Epithelial cell of esophagus (primary cell): Measurements from ENCODE around the gene KCTD7.

Experiments
- DNase-seq: peaks from one replicate; pipeline ENCODE4 v3.0.0; 2010; ENCODE audit warnings: low read depth
- H3K4me3 ChIP-seq: 2 replicates; pipeline ENCODE4 v1.5.1; 2011; ENCODE audit warnings: mild to moderate bottlenecking, low read length, control low read depth
- CTCF ChIP-seq: IDR thresholded peaks from 2 replicates; pipeline ENCODE4 v1.5.1; 2011; ENCODE audit warnings: low read depth, mild to moderate bottlenecking, low read length, control low read depth, inconsistent platforms; ENCODE audit not compliant: insufficient read depth; ENCODE audit errors: missing control alignments

Gene KCTD7

GRCh38 chr7:66654275-66655112, 25.8 kb downstream of the KCTD7 start:
- peak overlapping the region; percentile 85 for H3K4me3 ChIP-seq
- no peak for TF ChIP-seq CTCF
- peak; percentile 98 for DNase-seq

- peak; percentile 55 for DNase-seq
- peak overlapping the region; percentile 85 for H3K4me3 ChIP-seq
Observed at GRCh38 chr7:66655113-66655806, 26.6 kb downstream of the KCTD7 start.

- DNase-seq = peak; percentile 66
- H3K4me3 ChIP-seq = peak overlapping the region; percentile 85
Observed at GRCh38 chr7:66655826-66656485, 27.3 kb downstream of the KCTD7 start.

DNA sequence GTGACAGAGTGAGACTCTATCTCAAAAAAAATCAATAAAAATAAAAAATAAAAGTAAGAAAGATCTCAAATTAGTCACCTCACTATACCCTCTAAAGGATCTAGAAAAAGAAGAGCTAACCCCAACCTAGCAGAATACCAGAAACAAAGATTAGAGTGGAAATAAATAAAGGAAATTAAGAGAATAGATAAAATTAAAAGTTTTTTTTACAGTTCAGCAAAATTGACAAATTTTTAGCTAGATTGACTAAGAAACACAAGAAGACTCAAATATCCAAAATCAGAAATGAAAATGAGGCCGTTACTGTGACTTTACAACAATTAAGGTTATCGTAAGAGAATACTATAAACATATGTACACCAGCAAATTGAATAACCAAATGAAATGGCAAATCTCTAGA, 29.1 kb downstream of the KCTD7 start:
- DNase-seq = no peak
- H3K4me3 ChIP-seq = no peak overlapping the region
- no peak for TF ChIP-seq CTCF

DNA sequence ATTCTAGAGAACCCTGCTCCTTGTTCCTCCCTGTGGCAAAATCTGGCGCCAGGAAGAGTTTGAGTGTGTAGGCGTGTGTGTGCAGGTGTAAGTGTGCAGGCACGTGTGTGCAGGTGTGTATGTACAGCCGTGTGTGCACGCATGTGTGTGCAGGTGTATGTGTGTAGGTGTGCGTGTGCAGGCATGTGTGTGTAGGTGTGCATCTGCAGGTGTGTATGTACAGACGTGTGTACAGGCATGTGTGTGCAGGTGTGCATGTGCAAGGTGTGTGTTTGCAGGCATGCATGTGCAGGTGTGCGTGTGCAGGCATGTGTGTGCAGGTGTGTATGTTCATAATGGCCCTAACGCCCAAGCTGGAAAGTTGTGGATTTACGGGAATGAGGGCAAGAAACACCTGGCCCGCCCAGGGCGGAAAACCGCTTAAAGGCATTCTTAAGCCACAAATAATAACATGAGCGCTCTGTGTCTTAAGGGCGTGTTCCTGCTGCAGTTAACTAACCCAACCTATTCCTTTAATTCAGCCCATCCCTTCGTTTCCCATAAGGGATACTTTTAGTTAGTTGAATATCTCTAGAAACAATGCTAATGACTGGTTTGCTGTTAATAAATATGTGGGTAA, 34.1 kb downstream of the KCTD7 start:
- H3K4me3 ChIP-seq = no peak overlapping the region
- no peak for DNase-seq
- TF ChIP-seq CTCF = no peak

DNA sequence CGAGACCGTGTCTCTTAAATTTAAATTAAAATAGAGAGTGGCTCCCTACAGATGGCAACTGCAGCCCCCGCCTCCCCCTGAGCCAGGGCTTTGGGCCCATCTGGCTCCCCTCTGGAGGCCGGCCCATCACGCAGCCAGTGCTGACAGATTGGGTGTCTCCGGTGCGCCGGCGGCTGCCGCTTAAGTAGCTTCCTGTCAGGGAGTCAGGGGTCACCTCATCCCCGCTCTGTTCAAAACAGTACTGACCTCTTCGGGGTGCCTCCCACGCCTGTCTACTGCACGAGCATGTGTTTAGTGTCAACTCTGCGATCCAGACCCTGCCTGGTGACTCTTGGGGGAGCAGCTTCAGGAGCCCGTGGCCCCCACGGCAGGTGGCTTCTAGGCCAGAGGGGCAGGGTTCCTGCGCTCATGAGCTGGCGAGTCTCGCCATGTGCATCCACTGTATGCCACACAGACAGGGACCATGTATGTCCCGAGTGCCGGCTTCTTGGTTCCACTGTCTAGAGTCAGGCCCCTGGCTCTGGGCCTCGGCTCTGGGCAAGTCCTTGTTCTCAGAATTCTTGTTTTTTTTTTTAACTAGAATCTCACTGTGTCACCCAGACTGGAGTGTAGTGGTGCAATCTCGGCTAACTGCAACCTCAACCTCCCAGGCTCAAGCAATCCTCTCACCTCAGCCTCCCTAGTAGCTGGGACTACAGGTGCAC, 36.1 kb downstream of the KCTD7 start:
- H3K4me3 ChIP-seq = no peak overlapping the region
- no peak for DNase-seq
- TF ChIP-seq CTCF = no peak

GRCh38 chr7:66666313-66666952, 37.8 kb downstream of the KCTD7 start:
- DNase-seq = no peak
- no peak overlapping the region for H3K4me3 ChIP-seq
- TF ChIP-seq CTCF = no peak
